NCI-H510A (cell line): ENCODE measurements around the gene CDH5.
"Not testable (repeated sequence)": the region's sequence is repeated elsewhere in the genome, so short reads cannot be mapped to it uniquely, and the experiment has no call there.

Experiments
- DNase-seq: peaks from one replicate; lab custom pipeline; 2025; lab: John Stamatoyannopoulos, UW

CDH5 gene, protein sequence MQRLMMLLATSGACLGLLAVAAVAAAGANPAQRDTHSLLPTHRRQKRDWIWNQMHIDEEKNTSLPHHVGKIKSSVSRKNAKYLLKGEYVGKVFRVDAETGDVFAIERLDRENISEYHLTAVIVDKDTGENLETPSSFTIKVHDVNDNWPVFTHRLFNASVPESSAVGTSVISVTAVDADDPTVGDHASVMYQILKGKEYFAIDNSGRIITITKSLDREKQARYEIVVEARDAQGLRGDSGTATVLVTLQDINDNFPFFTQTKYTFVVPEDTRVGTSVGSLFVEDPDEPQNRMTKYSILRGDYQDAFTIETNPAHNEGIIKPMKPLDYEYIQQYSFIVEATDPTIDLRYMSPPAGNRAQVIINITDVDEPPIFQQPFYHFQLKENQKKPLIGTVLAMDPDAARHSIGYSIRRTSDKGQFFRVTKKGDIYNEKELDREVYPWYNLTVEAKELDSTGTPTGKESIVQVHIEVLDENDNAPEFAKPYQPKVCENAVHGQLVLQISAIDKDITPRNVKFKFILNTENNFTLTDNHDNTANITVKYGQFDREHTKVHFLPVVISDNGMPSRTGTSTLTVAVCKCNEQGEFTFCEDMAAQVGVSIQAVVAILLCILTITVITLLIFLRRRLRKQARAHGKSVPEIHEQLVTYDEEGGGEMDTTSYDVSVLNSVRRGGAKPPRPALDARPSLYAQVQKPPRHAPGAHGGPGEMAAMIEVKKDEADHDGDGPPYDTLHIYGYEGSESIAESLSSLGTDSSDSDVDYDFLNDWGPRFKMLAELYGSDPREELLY

DNA sequence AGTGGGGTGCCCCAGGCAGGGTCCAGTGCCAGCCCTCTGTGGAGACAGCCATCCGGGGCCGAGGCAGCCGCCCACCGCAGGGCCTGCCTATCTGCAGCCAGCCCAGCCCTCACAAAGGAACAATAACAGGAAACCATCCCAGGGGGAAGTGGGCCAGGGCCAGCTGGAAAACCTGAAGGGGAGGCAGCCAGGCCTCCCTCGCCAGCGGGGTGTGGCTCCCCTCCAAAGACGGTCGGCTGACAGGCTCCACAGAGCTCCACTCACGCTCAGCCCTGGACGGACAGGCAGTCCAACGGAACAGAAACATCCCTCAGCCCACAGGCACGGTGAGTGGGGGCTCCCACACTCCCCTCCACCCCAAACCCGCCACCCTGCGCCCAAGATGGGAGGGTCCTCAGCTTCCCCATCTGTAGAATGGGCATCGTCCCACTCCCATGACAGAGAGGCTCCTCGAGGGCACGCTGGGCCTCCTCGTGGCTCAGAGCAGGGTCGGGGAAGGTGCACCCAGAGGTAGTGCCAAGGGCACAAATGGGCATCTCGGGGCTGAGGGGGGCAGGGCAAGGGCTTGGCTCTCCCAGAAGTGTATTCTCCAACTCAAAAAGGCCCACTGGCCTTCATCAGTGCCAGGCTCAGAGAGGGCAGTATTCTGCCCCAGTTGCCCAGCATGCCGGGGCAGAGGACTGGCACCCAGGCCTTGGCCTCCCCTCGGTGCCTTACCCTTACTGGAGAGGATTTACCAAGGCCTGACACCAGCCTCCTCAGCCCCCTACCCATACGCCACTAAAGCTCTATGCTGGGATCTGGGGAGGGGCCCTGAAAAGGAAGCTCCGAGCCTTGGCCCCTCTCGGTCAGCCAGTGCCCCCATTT, at the start of gene CDH5:
TSS of gene CDH5 (plus strand) at position 259 of the 867 bp plus-strand sequence. CDS start 12,647 bp downstream, outside the sequence.
- no peak for DNase-seq

DNA sequence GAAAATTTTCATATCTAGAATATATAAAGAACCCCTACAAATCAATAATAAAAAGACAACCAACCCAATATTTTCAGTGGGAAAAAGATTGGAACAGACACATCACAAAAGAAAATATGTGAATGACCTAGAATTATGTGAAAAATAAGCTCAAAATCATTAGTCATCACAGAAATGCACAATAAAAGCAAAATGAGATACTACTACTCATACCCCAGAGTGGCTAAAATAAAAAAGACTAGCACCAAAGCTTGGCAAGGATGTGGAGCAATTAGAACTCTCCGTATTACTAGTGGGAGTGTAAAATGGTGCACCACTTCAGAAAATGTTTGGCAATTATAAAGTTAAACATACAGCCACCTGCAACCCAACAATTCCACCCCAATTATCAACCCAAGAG, 48.0 kb upstream of the CDH5 start:
- DNase-seq: no peak

DNA sequence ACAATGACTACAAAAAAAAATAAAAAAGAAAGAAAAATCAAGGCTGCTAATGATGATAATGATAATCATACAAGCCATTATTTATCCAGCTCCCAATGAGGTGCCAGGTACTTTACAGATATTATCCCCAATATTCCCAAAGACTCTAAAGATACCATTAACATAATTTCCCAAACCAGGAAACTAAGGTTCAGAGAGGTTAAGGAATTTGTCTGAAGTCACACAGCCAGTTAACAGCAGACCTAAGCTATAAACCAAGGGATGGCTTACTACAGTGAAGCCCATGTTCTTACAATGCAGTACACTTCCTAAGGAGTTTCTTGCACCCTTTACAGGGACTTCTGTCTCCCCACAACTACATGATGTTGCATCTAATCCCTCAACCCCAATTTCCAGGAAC, 45.7 kb upstream of the CDH5 start:
- no peak for DNase-seq

DNA sequence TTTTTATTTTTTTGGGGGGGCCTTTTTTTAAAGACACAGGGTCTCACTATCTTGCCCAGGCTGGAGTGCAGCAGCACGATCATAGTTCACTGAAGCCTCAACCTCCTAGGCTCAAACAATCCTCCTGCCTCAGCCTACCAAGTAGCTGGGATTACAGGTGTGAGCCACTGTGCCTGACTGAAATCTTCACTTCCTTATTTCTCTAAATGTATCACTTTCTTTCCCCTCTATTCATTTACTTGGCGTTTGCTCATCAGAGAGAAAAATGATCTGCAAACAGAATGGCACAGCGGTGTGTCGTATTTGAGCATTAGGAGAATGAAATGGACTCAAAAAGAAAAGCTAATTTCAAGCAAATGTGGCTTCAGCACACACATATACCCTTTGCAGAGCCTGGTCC, 44.3 kb upstream of the CDH5 start:
- DNase-seq: no peak

DNA sequence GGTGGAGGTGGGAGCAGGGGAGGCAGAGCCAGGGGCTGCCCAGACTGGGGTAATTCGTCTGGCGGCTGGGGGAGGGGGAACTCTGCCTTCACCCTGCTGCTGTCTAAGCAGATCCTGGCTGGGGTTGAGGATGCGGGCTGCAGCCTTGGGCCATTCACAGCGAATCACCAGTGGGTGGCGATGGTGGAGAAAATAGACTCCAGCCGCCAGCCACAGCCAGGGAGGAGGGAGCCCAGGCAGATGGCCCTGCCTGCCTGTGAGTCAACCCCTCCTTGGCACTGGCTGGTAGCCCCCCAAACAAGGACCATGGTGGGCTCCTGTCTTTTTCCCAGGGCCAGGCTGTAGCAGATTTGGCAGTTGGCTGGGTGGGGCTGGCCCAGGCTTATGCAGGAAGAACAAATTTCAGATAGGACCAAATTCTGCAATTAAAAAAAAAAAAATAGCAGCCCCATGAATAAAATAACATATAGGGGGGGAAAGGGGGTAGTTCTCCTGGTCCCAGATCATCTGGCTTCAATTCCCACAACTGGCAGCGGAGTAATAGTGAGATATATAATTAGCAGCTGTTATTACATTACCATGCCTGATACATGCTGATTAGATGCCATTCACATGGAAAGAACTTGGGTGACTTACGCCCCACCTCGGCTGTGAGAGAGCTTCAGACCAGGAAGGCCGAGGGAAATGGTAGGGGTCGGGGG, 41.5 kb upstream of the CDH5 start:
- peak; percentile 32 for DNase-seq

DNA sequence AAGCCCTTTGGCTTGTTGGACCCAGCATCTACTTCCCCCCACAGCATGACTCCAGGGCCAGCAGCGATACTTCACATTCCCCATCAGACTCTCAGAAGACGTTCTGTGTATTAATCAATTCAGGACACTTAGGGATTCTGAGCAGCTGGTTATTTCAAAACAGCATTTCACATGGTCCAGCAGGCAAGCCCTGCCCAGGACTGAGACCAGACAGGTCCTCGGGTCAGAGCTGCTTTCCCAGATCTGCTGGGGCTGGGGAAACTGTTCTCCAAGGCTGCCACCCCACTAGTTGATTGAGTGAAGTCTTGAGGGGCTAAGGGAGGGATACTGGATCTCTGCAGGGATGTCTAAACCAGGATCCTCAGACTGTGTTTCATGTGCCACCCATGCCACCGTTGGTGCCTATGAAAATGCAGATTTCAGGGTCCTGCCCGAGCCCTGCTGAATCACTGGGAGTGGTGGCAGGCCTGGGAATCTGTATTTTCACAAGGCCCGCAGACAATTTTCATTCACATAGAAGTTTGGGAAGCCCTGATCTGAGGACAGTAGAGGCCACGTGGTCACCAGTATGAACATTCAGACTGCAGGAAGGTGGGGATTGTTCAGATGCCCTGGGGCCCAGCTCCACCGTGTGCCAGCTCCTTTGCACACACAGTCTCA, 40.6 kb upstream of the CDH5 start:
- DNase-seq: no peak

DNA sequence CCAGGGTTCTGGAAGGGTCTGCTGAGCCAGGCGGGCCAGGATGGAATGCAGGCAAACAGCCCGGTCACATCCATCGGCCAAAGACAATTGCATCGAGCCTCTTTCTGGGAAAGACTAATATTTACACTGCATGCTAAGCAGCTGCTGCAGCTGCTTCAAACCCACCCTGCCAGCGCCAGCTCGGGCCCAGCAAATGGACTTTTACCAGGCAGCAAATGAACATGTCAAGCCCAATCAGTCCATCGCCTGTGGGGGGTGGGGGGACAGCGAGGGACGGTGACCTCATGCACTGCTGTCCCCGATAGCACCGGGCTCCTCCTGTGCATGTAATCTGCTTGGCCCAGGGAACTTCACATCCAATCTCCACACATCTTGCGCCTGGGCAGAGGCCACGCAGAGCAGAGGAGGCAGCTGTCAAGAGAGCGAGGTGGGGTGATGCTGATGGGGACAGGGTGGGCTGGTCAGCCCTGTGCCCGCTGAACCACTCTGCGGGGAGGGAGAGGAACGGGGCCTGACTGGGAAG, 39.4 kb upstream of the CDH5 start:
- peak; percentile 71 for DNase-seq

DNA sequence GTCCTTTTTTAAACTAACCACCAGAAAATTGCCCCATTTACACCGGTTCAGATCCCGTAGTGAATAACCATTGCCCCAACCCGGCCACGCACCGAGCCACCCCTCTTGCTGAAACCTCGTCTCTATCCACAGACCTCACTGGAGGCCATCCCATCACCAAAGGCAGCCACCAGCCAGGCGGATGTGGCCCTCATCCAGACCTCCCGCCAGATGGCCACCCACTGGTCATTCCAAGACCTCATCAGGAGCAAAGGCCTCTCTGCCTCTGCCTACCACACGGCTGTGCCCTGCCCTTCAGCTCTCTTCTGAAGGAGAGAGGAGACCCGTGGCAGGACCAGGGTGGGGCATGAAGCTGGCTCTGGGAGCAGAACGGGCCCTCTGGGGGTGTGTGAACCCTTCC, 38.2 kb upstream of the CDH5 start:
- no peak for DNase-seq

DNA sequence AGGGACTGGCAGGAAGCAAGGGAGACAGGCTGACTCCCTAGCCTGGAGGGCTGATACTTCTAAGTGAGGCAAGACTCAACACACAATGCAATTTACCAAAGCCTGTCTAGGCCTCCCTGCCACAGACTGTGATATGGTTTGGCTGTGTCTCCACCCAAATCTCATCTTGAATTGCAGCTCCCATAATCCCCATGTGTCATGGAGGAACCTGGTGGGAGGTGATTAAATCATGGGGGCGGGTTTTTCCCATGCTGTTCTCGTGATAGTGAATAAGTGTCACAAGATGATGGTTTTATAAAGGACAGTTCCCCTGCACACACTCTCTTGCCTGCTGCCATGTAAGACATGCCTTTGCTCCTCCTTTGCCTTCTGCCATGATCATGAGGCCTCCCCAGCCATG, 35.0 kb upstream of the CDH5 start:
- not testable (repeated sequence) for DNase-seq

DNA sequence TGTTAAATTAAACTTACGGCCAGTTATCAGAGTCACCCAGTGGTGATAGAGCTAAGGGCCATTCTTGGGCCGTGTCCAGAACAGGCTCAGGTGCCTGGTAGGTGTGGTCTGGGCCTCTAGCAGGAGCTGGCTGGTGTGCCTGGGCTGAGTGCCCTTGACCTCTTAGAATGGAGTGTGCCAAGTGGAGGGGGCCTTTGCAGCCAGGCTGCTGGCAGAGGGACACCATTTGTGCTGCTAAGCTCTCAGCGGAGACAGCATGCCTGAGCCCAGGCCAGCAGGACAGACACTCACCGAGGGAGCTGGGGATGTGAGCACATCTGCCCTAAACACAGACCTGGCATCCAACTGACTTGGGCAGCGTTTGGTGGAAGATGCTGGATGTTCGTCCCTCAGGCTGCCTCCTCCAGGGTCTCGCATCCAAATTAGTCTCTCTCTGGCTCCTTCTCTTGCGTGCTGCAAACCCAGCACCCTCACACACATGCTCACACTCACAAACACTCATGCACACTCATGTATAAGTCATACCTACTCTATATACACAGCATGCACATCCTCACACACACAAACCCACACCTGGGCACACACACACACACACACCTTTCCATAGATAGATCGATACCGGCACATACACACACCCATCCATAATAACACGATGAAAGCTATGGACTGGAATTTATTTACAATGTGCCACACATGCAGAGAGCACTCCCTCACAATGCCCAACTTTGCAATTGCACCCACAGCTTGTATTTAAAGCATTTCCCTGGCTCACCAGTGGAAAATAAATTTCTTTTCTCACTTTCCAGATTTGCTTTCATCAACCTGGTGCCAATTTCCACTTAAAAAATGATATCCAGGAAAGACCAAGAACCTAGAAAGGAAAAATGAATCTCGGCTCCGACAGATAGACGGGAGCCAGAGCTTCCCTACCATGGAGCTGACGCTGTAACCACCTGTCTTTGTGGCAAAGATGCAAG, 33.6 kb upstream of the CDH5 start:
- no peak for DNase-seq

DNA sequence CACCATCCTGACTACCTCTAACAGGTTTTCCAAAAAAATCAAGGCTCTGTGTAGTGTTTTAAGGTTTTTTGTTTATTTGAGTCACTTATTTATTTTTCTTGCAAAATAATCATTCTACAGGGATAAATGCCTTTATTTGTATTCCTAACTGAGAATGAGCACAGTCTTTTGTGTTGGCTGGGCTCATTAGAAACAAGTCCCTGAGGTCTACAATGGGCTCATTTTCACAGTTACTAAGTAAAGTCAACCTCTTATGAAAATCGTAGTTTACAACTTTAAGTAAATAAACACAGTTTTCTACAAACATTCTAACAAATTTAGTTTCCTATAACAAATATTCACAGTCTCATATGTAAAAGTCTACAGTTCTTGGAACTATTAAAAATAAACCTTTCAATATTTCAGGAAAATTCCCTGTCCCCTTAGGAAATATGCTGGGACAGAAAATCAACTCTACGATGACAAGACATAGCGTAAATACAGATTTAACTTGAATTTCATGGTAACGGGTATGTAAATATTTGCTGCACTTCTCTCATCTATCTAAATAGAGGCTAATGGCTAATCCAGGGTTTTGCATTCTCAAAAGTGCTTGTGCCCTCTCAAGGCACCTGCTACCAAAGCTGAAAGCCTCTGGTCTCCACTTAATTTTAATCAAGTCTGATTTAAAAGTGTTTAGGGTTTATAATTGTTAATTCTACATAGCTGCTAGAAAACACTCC, 31.5 kb upstream of the CDH5 start:
- DNase-seq: no peak

DNA sequence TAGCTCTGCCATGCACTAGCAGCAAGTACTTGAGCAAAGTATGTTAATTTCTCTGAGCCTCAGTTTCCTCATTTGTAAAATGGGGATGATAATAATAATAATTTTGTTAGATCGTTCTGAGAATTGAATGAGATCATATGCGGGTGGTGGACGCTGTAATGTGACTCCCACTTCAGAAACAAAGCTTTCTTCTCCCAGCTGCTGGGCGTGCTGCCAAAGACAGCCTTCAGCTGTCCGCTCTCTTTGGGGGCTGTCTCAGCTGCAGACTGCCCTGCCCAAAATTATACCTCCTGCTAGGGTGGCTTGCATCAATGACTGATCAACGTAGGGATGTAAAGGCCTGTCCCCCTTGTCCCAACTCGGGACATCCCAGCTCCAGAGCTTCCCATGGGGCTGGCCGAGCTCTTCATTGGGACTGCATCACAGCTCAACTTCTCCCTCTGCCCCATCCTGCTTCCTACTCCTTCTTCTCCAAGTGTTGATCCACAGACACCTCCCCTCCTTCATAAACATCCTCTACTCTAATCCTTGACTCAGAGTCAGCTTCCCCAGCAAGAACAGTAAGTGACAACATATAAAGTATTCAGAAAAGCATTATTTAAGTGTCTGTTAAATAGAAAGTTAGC, 30.7 kb upstream of the CDH5 start:
- peak; percentile 74 for DNase-seq

DNA sequence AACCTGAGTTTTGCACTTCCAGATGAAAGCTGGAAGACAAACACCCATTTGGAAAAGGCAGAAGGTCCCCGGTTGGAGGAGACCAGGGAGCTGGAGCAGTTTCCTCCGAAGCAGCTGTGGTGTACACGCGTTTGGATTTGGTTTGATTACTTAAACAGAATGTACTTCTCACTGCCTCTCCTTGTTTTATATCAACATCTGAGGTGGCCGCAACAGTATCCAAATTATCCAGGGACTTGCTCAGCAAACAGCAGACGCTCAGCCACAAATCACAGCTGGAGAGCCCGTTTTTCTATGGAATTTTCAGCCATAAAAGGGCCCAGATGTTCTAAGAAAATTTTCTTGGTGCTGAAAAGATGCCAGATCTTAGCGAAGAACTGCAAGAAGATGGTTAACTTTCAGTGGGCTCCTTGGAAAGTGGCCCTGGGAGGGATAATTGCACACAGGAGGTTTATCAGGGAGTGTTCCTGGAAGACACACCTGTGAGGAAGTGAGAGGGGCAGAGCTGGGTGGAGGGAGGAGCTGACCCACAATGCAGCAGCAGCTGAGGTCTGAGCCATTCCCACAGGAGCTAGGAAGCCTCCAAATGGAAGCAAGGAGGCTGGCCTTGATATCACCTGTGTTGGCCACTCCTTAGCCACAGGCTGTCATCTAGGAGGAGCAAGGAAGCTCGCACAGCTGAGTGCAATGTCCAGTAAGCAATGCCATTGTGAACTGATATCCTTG, 28.9 kb upstream of the CDH5 start:
- DNase-seq: no peak

DNA sequence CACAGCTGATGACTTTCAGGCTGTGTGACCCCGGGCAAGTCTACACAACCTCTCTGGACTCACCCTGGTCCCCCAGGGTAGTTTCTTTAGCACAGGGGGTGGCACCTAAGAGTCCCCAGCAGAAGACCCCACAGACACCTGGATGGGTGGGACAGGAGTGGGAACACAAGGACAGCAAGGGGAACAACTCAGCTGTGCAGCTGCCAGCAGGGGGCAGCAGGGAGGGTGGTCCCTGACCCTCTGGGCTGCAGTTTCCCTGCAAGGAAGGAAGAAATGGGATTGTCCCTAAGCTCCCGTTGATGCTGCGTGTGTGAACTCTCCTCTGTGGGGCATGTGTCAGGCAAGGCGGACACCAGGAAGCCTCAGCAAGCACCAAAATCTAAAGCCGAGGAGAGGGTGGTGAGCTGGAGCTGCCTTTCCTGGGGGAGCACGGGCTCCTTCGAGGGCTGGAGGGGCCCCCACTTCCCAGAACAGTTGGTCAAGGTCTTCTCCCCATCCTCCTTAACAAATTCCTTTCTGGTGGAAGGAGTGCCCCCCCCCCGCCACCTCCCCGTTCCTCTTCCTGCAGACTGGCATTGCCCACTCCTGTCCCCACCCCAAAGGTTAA, 24.1 kb upstream of the CDH5 start:
- no peak for DNase-seq

DNA sequence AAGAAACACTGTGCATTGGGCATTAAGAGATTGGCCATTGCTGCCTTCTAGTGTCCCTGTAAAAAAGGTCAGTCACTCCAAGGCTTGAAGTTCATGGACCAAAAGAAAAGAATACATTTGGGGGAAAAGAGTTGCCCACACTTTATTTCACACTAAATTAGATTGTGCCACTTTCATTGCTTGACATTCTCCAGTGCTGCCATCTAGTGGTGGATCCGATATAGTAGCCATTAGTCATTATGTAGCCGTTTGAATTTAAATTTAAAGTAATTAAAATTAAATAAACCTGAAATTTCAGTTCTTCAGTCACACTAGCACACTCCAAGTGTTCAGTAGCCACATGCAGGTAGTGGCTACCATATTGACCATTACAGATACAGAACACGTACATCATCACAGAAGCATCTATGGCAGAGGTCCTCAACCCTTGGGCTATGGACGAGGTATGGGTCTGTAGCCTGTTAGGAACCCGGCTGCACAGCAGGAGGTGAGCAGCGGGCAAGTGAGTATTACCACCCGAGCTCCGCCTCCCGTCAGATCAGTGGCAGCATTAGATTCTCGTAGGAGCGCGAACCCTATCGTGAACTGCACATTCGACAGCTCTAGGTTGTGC, 21.9 kb upstream of the CDH5 start:
- DNase-seq: no peak

DNA sequence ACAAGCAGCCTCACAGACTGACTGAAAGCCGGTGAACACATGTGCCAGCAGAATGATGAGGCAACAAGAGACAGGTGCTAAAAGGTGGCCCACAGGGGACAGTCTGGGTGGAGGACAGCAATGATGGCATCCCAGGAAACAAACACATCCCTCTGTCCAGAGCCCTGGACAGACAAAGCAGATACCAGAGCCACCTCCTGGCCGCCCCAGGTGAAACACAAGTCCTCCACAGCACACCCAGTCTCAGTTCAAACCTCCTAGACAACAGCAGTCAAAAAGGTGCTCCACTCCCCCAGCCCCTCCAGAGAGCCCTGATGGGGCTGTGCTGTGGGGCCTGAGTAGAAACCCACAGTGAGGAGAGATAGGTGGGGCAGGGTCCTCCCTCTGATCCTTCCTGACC, 20.3 kb upstream of the CDH5 start:
- no peak for DNase-seq

DNA sequence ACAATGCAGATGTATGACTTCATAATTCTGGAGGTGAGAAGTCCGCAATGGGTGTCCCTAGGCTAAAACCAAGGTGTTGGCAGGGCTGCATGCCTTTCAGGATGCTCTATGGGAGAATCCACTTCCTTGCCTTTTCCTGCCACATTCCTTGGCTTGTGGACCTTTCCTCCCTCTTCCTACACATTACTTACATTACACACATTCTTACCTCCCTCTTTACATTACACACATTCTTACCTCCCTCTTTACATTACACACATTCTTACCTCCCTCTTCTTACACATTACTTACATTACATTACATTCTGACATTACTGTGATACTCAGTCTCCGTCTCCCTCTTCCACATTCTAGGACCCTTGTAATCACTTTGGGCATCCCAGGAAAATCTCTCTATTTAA, 14.2 kb upstream of the CDH5 start:
- DNase-seq: no peak
